GM21717 (cell line): Measurements from ENCODE around the gene HTR6.
"Not testable (repeated sequence)": the region's sequence is repeated elsewhere in the genome, so short reads cannot be mapped to it uniquely, and the experiment has no call there.

Source experiments
- ATAC-seq: cut with Tn5 transposase; IDR thresholded peaks from one replicate; pipeline ENCODE4 v1.9.1; 2021; ENCODE audit warnings: mild to moderate bottlenecking, moderate library complexity; ENCODE audit not compliant: unreplicated experiment

Gene HTR6

DNA sequence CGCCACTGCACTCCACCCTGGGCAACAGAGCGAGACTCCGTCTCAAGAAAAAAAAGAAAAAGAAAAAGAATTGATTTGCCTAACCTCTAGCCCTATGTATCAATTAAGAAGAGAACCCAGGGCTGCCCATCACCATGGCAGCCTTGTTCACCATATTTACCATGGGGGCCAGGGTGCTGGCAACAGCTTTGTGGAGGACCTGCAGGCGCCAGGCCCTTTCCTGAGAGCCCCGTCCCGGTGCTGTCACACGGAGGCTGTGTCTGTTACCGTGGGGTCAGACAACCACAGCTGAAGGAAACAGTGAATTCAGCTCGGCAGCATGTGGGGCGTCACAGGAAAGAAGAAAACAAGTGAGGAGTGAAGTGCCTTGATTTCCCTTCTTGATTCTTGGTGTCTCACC is 27.1 kb upstream of the HTR6 start:
- ATAC-seq, result no peak

- ATAC-seq, result not testable (repeated sequence)
Observed at GRCh38 chr1:19639228-19639627, 25.4 kb upstream of the HTR6 start.

DNA sequence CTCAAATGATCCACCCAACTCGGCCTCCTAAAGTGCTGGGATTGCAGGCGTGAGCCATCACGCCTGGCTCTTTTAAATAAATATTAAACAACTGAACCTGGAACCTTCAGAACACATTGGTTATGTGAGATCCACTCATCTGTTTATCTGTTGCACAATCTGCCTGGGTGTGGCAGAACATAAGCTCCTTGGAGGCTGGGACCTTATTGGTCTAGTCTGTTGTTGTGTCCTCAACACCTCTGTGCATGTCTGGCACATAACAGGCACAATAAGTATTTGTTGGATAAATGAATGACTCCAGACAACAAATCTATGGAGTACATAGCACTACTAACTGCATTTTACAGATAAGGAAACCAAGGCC is 24.7 kb upstream of the HTR6 start:
- ATAC-seq, result no peak

GRCh38 chr1:19640363-19641316 is 24.0 kb upstream of the HTR6 start:
- no peak for ATAC-seq

GRCh38 chr1:19643121-19643520 is 21.6 kb upstream of the HTR6 start:
- no peak for ATAC-seq

GRCh38 chr1:19643602-19644394 is 20.9 kb upstream of the HTR6 start, which contains the start of gene NBL1:
Gene NBL1, plus strand, starts transcription at chr1:19644311. Its CDS starts 10,720 bp downstream, at chr1:19655031.
- no peak for ATAC-seq

DNA sequence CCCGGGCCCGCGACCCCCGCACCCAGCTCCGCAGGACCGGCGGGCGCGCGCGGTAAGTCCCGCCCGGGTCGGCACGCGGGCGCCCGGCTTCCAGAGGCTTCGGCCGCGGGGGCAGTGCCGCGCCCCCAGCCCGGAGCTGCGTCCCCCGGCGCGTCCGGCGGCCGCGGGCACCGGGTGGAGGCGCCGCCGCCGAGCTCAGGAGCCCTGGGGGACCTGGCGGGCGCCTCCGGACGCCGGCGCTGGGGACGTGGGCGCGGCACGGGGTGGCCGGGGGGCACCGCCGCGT is 20.3 kb upstream of the HTR6 start:
- ATAC-seq, result no peak

DNA sequence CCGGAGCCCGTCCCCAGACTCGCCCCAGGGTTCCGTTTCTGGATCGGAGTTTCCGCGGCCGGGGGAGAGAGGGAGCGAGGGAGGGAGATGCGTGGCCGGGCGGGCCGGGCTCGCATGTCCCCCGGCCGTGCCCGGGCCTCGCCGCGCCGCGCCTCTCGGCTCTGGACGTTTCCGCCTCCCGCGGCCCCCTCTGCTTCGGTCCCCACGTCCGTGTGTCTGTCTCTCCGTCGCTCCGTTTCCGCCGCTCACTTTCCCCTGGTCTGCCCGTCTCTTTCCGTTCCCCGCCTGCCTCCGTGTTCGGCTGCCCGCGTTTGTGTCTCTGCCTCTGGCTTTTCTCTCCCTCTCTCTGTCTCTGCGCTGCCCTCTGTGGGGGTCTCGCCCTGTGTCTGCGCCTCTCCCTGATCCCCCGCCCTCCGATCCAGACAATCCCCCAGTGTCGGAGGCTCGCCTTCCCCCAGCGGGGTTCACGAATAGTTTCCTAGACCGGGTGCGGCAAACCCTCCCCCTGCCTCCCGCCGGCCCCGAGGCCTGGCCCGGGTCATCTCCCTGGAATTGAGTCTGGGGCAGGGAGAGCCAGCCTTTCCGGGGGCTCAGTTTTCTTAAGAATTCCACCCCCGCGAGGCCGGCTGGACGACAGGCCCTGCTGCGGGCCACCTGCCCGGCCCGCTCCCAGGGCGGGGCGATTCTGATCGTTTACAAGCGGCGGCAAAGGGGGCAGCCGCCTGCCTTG is 19.8 kb upstream of the HTR6 start:
- ATAC-seq, result no peak

GRCh38 chr1:19645411-19646251 is 19.0 kb upstream of the HTR6 start:
- ATAC-seq, result no peak

- ATAC-seq, result no peak
Observed at GRCh38 chr1:19646377-19647319, 18.0 kb upstream of the HTR6 start.

DNA sequence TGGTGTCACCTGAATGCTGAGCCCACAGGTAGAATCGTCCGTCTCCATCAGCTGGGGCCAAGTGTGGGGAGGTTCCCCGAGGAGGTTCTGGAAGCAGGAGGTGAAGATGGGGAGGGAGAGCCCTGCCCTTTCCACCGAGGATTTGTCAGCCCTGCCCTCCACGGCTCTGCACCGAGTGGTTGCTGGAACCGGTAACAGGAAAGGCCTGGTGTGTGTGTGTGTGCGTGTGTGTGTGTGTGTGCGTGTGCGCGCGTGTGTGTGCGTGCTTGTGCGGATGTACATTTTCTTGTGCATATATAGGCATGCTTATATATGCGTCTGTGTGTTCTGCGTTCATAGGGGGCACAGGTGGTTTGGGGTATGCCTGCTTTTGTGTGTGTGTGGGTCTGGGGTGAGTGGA is 17.0 kb upstream of the HTR6 start:
- ATAC-seq, result no peak

GRCh38 chr1:19648239-19648638 is 16.4 kb upstream of the HTR6 start:
- ATAC-seq, result no peak

- ATAC-seq, result no peak
Observed at GRCh38 chr1:19648689-19649088, 16.0 kb upstream of the HTR6 start.

DNA sequence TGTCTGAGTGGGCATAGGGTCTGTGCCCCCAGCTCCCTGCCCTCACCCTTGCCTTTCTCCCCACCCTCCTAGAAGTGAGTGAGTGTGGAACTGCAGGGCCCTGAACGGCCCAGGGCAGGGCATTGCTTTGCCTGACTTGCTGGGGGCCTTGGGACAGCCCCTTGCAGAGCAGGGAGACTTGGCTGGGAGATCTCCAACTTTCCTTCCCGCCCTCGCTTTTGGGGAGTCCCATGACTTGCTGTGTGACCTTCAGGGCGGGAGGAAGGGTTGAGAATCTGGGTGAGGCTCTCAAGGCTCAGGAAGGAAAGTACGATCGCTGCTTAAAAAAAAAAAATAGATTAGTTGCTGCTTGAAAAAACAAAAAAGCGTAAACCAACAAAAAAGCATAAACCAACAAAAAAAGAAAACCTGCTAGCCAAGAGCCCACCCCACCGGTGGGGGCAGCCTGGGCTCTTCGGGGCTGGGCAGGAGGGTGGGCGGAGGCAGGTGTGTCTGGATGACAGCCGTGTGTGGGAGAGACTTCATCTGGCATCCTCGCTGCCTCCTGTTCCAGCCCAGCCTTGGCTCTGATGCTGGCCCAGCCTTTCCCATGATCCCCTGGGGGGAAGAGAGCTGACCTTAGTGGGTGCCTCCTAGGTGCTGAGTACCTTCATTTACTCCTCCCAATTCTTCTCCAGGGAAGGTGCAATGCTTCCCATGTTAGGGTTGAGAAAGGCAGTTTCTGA is 14.1 kb upstream of the HTR6 start:
- ATAC-seq, result no peak

DNA sequence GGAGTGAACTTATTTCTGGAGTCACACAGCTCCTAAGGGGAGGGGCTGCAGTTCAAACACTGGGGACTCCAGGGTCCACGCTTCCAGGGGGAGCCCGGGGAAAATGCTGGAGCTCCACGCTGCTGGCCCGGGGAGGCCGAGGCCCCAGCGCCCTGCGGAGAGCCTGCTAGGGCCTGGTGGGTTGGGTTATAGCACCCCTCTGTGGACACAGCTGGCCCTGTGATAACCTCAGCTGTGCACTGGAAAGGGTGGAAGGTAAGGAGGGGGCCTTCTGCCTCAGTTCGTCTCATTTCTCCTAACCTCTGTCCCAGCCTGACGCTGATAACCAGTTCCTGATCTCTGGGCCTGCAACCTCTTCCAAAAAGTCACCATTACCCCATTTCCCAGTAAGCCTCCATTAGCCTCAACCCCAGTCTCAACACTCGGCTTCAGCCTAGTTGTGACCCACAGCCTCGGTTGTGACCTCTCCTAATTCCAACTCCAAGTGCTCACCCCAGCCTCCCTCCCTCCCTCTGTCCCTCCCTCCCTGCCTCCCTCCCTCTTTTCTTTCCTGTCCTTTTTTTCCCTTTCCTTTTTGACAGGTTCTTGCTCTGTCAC is 13.4 kb upstream of the HTR6 start:
- ATAC-seq, result no peak

DNA sequence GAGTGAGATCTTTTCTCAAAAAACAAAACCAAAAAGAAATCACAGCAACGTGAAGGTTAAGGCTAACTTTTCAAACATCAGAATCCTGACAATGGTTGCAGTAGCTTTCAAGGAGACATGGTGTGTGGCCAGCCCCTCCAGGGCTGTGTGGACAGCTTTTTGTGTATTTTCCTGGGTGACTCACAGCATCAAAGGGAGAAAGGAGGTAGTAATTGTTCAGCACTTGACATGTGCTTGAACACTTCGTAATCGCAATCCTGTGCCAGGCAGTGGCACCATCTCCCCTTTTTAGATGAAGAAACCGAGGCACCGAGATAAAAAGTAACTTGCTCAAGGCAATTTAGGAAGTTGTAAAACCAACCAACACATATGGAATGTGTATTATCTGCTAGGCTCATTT is 10.3 kb upstream of the HTR6 start:
- ATAC-seq, result no peak

GRCh38 chr1:19654886-19655717 is 9.6 kb upstream of the HTR6 start:
- no peak for ATAC-seq

DNA sequence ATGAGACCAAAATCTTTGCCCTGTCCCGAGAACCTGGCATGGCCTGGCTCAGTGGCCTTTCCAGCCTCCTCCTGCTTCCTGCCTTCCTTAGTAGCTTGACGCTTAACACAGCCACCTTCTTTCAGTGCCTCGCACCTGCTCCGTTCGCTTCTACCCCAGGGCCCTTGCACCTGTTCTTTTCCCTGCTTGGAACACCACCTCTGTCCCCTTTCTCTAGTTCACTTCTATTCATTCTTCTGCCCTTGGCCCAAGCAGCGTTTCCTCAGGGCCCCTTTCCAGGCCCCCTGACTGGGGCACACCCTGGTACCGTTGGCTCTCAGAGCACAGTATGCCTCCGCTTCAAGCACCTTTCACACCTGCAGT is 9.0 kb upstream of the HTR6 start:
- ATAC-seq, result no peak
